IMR-90 (cell line): ENCODE data around the gene MAEA. TPM values are rescaled to one million over a fixed set of nuclear protein-coding genes. Genes with fewer than 3 reads are reported as not detected.

Source experiments
- ATAC-seq: fragments of 200-7000 bp; cut with Tn5 transposase; 2 replicates; pipeline ENCODE4 v1.9.1; 2020; ENCODE audit warnings: low read depth, mild to moderate bottlenecking, moderate library complexity
- BruUV-seq: library from RNA; stranded (reverse); fragments of 400-500 nt; replicated peaks from 2 replicates; lab custom pipeline; 2021; lab: Mats Ljungman, UMichigan
- CTCF ChIA-PET: fragments of 300-600 bp; formaldehyde crosslinking; extraction: SDS; loops from one replicate; lab custom pipeline; 2021; ENCODE audit warnings: antibody characterized with exemption; lab: Yijun Ruan, JAX
- POLR2A ChIA-PET: fragments of 300-600 bp; sonication (Branson Sonifier 250); formaldehyde crosslinking; loops from one replicate; lab custom pipeline; 2022; ENCODE audit warnings: antibody characterized with exemption; ENCODE audit not compliant: unreplicated experiment; lab: Charles Lee
- DNase-seq: peaks from one replicate; pipeline ENCODE4 v3.0.0; 2013
- H2AFZ ChIP-seq: replicated peaks from 2 replicates; pipeline ENCODE3; 2013; ENCODE audit warnings: low read length, mild to moderate bottlenecking; ENCODE audit not compliant: poor library complexity
- H2AK5ac ChIP-seq: 2 replicates; pipeline ENCODE4 v1.6.1; 2013; ENCODE audit warnings: low read depth, low read length, inconsistent platforms
- H2AK9ac ChIP-seq: replicated peaks from 2 replicates; pipeline ENCODE3; 2013; ENCODE audit warnings: mild to moderate bottlenecking, low read depth, low read length, moderate library complexity; ENCODE audit not compliant: poor library complexity
- H2BK120ac ChIP-seq: 2 replicates; pipeline ENCODE4 v1.6.1; 2013; ENCODE audit warnings: low read depth, low read length, inconsistent platforms
- H2BK15ac ChIP-seq: 3 replicates; pipeline ENCODE4 v1.6.1; 2013; ENCODE audit warnings: low read depth, low read length, inconsistent platforms
- H2BK20ac ChIP-seq: 2 replicates; pipeline ENCODE4 v1.6.1; 2013; ENCODE audit warnings: low read depth, mild to moderate bottlenecking, inconsistent platforms, low read length, moderate library complexity
- H2BK5ac ChIP-seq: 2 replicates; pipeline ENCODE4 v1.6.1; 2013; ENCODE audit warnings: mild to moderate bottlenecking, low read depth, low read length, inconsistent platforms; ENCODE audit not compliant: poor library complexity, severe bottlenecking
- H3K14ac ChIP-seq: replicated peaks from 2 replicates; pipeline ENCODE4 v1.6.1; 2013; ENCODE audit warnings: low read depth, low read length, inconsistent platforms
- H3K18ac ChIP-seq: 2 replicates; pipeline ENCODE4 v1.6.1; 2013; ENCODE audit warnings: low read depth, low read length, control low read depth
- H3K23ac ChIP-seq: 2 replicates; pipeline ENCODE4 v1.6.1; 2013; ENCODE audit warnings: low read depth, low read length, inconsistent platforms
- H3K27ac ChIP-seq: 2 replicates; pipeline ENCODE4 v1.5.1; 2013; ENCODE audit warnings: mild to moderate bottlenecking, control low read depth, low read length; ENCODE audit not compliant: insufficient read depth
- H3K27me3 ChIP-seq: 2 replicates; pipeline ENCODE4 v1.6.1; 2013; ENCODE audit warnings: low read length; ENCODE audit not compliant: control insufficient read depth, insufficient read depth
- H3K36me3 ChIP-seq: 2 replicates; pipeline ENCODE4 v1.6.1; 2013; ENCODE audit warnings: low read length, mixed read lengths; ENCODE audit not compliant: control insufficient read depth, insufficient read depth
- H3K4ac ChIP-seq: 2 replicates; pipeline ENCODE4 v1.6.1; 2013; ENCODE audit warnings: low read depth, low read length, inconsistent platforms
- H3K4me1 ChIP-seq: 2 replicates; pipeline ENCODE4 v1.6.1; 2013; ENCODE audit warnings: low read length, mixed read lengths; ENCODE audit not compliant: control insufficient read depth, insufficient read depth
- H3K4me2 ChIP-seq: 2 replicates; pipeline ENCODE4 v1.6.1; 2013; ENCODE audit warnings: low read depth, mild to moderate bottlenecking, control low read depth, low read length, moderate library complexity
- H3K4me3 ChIP-seq: 2 replicates; pipeline ENCODE4 v1.5.1; 2013; ENCODE audit warnings: low read depth, mild to moderate bottlenecking, control low read depth, low read length, moderate library complexity; ENCODE audit not compliant: insufficient read depth
- H3K56ac ChIP-seq: 2 replicates; pipeline ENCODE4 v1.6.1; 2013; ENCODE audit warnings: low read length, inconsistent platforms; ENCODE audit not compliant: insufficient read depth; ENCODE audit errors: extremely low read depth
- H3K79me1 ChIP-seq, 2 experiments: 2 replicates each; pipeline ENCODE4 v1.6.1; 2013; ENCODE audit warnings: low read length in 2 of 2, inconsistent platforms in 1 of 2, low read depth in 1 of 2
- H3K9ac ChIP-seq: 2 replicates; pipeline ENCODE4 v1.6.1; 2013; ENCODE audit warnings: low read depth, low read length, control low read depth
- H3K9me1 ChIP-seq: 2 replicates; pipeline ENCODE4 v1.6.1; 2013; ENCODE audit warnings: low read length, inconsistent platforms; ENCODE audit not compliant: insufficient read depth
- H3K9me3 ChIP-seq: 2 replicates; pipeline ENCODE4 v1.6.1; 2013; ENCODE audit warnings: low read length; ENCODE audit not compliant: control insufficient read depth, insufficient read depth
- H4K20me1 ChIP-seq: 2 replicates; pipeline ENCODE4 v1.6.1; 2013; ENCODE audit warnings: low read length, inconsistent platforms; ENCODE audit not compliant: insufficient read depth
- H4K5ac ChIP-seq: 2 replicates; pipeline ENCODE4 v1.6.1; 2013; ENCODE audit warnings: mild to moderate bottlenecking, low read depth, low read length, control low read depth
- H4K8ac ChIP-seq, 2 experiments: 2 replicates each; pipeline ENCODE4 v1.6.1; 2013; ENCODE audit warnings: low read depth in 2 of 2, low read length in 2 of 2, control low read depth in 1 of 2, inconsistent platforms in 1 of 2
- H4K91ac ChIP-seq: 2 replicates; pipeline ENCODE4 v1.6.1; 2013; ENCODE audit warnings: low read depth, low read length, inconsistent platforms; ENCODE audit not compliant: insufficient read depth
- CEBPB ChIP-seq: IDR thresholded peaks from 2 replicates; pipeline ENCODE4 v1.6.1; 2012; ENCODE audit warnings: low read depth, low read length, improper control_type of control experiment
- CHD1 ChIP-seq: IDR thresholded peaks from 2 replicates; pipeline ENCODE4 v1.6.1; 2012; ENCODE audit warnings: low read depth, low read length, improper control_type of control experiment
- FOS ChIP-seq: fragments of 150-350 bp; IDR thresholded peaks from 2 replicates; pipeline ENCODE4 v1.6.1; 2016; ENCODE audit warnings: low read depth, low read length
- MAFK ChIP-seq: IDR thresholded peaks from 2 replicates; pipeline ENCODE4 v1.6.1; 2012; ENCODE audit warnings: low read depth, low read length, improper control_type of control experiment
- MAZ ChIP-seq: IDR thresholded peaks from 2 replicates; pipeline ENCODE4 v1.6.1; 2012; ENCODE audit warnings: low read depth, mild to moderate bottlenecking, low read length, improper control_type of control experiment, moderate library complexity, borderline replicate concordance
- RAD21 ChIP-seq: IDR thresholded peaks from 2 replicates; pipeline ENCODE4 v1.6.1; 2012; ENCODE audit warnings: low read length, improper control_type of control experiment
- SMC3 ChIP-seq: fragments of 150-350 bp; IDR thresholded peaks from 2 replicates; pipeline ENCODE4 v1.6.1; 2016; ENCODE audit warnings: low read depth, mild to moderate bottlenecking, antibody characterized with exemption, low read length, moderate library complexity
- USF2 ChIP-seq: fragments of 150-350 bp; IDR thresholded peaks from 2 replicates; pipeline ENCODE4 v1.6.1; 2017; ENCODE audit warnings: mild to moderate bottlenecking, antibody characterized with exemption, low read length, low read depth
- WGBS, 2 experiments: methylation state at CpG; one replicate each; pipeline versions ENCODE4 v1.1.5 to v1.1.7; 2013; ENCODE audit warnings: missing lambda C conversion rate in 2 of 2; ENCODE audit not compliant: insufficient read length in 1 of 2; ENCODE audit errors: extremely low coverage in 2 of 2; 5-methylcytosine and 5-hydroxymethylcytosine counted together
- dilution Hi-C: fragments of 300-500 bp; cut with HindIII; formaldehyde crosslinking; loops from one replicate; pipeline ENCODE4 v1.14.3; 2018; ENCODE audit warnings: low sequenced_read_pairs; ENCODE audit not compliant: unreplicated experiment
- in situ Hi-C: fragments of 300-500 bp; cut with MboI; formaldehyde crosslinking; loops from 3 replicates; pipeline ENCODE4 v1.14.3; 2019; ENCODE audit warnings: low sequenced_read_pairs, inconsistent platforms, mixed read lengths
- intact Hi-C: fragments of 100-400 bp; cut with micrococcal nuclease; formaldehyde crosslinking; loops from 2 replicates; pipeline ENCODE4 v1.10.0; 2022
- polyA plus RNA-seq, 3 experiments: library from polyadenylated mRNA; depleted of rRNA; stranded (reverse); fragments of >200 nt; gene quantifications; 2 replicates each; pipeline ENCODE4 v1.2.3, GENCODE V29; 2012; ENCODE audit warnings: low replicate concordance in 1 of 3
- total RNA-seq: library from RNA; depleted of rRNA; stranded (reverse); fragments of >200 nt; gene quantifications from 2 replicates; pipeline ENCODE4 v1.2.3, GENCODE V29; 2012
- TF ChIP-seq, protein P1 (sequence below): fragments of 150-350 bp; IDR thresholded peaks from 2 replicates; pipeline ENCODE4 v1.6.1; 2016; ENCODE audit warnings: low read depth, mild to moderate bottlenecking, low read length, moderate library complexity, borderline replicate concordance

The MAEA gene
- total and polyA plus RNA-seq, 2 of the 4 experiments (the other 2 are of a cell fraction) = 61.5 to 108 TPM

- no peak overlapping the region for H2BK5ac ChIP-seq
- H3K14ac ChIP-seq = no peak overlapping the region
- intact Hi-C loops = no loop called here
- no peak overlapping the region for H3K27ac ChIP-seq
- no peaks in the 10 kb centered on the region for H3K9me1 ChIP-seq
- H3K27me3 ChIP-seq = peaks cover 2% of the 10 kb centered on the region; the same call in 1 of the 2 replicates
- ATAC-seq = no peak
- ChIA-PET POLR2A (no interaction called here), CTCF (no interaction called here)
- H4K20me1 ChIP-seq = no peaks in the 10 kb centered on the region
- no peak overlapping the region for H3K56ac ChIP-seq
- H3K23ac ChIP-seq = no peak overlapping the region
- H2BK15ac ChIP-seq = no peak overlapping the region
- BruUV-seq = no TSS peak
- WGBS, 2 experiments = 73% methylated on average over 2 of the region's 15 CpGs; no CpG with 5 or more reads in 1 of the 2 experiments
- DNase-seq = peak; percentile 28
- no peak overlapping the region for H4K91ac ChIP-seq
- TF ChIP-seq MAFK = peak; percentile 90
- TF ChIP-seq MAZ = no peak
- TF ChIP-seq SMC3 = no peak
- no peak for TF ChIP-seq CEBPB
- TF ChIP-seq FOS = no peak
- TF ChIP-seq CHD1 = no peak
- TF ChIP-seq USF2 = peak; percentile 45; the same call in 1 of the 2 replicates
- TF ChIP-seq, protein P1, sequence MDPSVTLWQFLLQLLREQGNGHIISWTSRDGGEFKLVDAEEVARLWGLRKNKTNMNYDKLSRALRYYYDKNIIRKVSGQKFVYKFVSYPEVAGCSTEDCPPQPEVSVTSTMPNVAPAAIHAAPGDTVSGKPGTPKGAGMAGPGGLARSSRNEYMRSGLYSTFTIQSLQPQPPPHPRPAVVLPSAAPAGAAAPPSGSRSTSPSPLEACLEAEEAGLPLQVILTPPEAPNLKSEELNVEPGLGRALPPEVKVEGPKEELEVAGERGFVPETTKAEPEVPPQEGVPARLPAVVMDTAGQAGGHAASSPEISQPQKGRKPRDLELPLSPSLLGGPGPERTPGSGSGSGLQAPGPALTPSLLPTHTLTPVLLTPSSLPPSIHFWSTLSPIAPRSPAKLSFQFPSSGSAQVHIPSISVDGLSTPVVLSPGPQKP = no peak
- TF ChIP-seq RAD21 = 0 out of 2 replicates have a peak, but pooled peaks have one; percentile 16
- H3K9me3 ChIP-seq = no peaks in the 10 kb centered on the region
- H3K9ac ChIP-seq = no peak overlapping the region
- no peak overlapping the region for H4K8ac ChIP-seq
- H3K79me1 ChIP-seq = no peaks in the 10 kb centered on the region
- no peak overlapping the region for H3K18ac ChIP-seq
- in situ Hi-C loops = no loop called here
- H2AK9ac ChIP-seq = no peak overlapping the region
- no peak overlapping the region for H3K4me3 ChIP-seq
- H2BK20ac ChIP-seq = no peak overlapping the region
- no peak overlapping the region for H2BK120ac ChIP-seq
- dilution Hi-C loops = no loop called here
- no peak overlapping the region for H4K5ac ChIP-seq
- no peaks in the 10 kb centered on the region for H3K36me3 ChIP-seq
- no peak overlapping the region for H2AK5ac ChIP-seq
- H2AFZ ChIP-seq = no peak overlapping the region
- H3K4ac ChIP-seq = no peak overlapping the region
- H3K4me2 ChIP-seq = no peak overlapping the region
- no peaks in the 10 kb centered on the region for H3K4me1 ChIP-seq
Observed at GRCh38 chr4:1277667-1278665, 11.7 kb upstream of the MAEA start.
